Brain pericyte (primary cell): ENCODE data around the gene PAPSS2.
"Not testable (repeated sequence)": the region's sequence is repeated elsewhere in the genome, so short reads cannot be mapped to it uniquely, and the experiment has no call there.

Experiments used
- DNase-seq: peaks from one replicate; pipeline ENCODE4 v3.0.0-alpha.2; 2012; ENCODE audit warnings: low read depth, low spot score

PAPSS2 gene

GRCh38 chr10:87748244-87748643 lies 88.6 kb downstream of the PAPSS2 start:
- DNase-seq, result not testable (repeated sequence)

GRCh38 chr10:87750001-87750671 lies 90.5 kb downstream of the PAPSS2 start:
- DNase-seq, result no peak

GRCh38 chr10:87750817-87751216 lies 91.1 kb downstream of the PAPSS2 start:
- no peak for DNase-seq

- no peak for DNase-seq
Observed at GRCh38 chr10:87751274-87751673, 91.6 kb downstream of the PAPSS2 start.

GRCh38 chr10:87752566-87752965 lies 92.9 kb downstream of the PAPSS2 start:
- DNase-seq, result no peak

GRCh38 chr10:87753995-87754866 lies 94.6 kb downstream of the PAPSS2 start:
- no peak for DNase-seq

- DNase-seq, result no peak
Observed at GRCh38 chr10:87757685-87758084, 98.0 kb downstream of the PAPSS2 start.

GRCh38 chr10:87759551-87759950 lies 99.9 kb downstream of the PAPSS2 start:
- DNase-seq, result no peak

GRCh38 chr10:87760195-87760905 lies 100.7 kb downstream of the PAPSS2 start:
- DNase-seq, result no peak

- DNase-seq, result no peak
Observed at GRCh38 chr10:87761153-87761552, 101.5 kb downstream of the PAPSS2 start.

GRCh38 chr10:87761892-87762291 lies 102.2 kb downstream of the PAPSS2 start:
- DNase-seq, result no peak

GRCh38 chr10:87763086-87763861 lies 103.6 kb downstream of the PAPSS2 start:
- DNase-seq, result no peak

GRCh38 chr10:87764072-87764934 lies 104.6 kb downstream of the PAPSS2 start:
- no peak for DNase-seq

- no peak for DNase-seq
Observed at GRCh38 chr10:87765666-87766376, 106.1 kb downstream of the PAPSS2 start.

GRCh38 chr10:87767253-87767652 lies 107.6 kb downstream of the PAPSS2 start:
- peak; percentile 31 for DNase-seq

- DNase-seq, result no peak
Observed at GRCh38 chr10:87771871-87772500, 112.3 kb downstream of the PAPSS2 start.

GRCh38 chr10:87775766-87776165 lies 116.1 kb downstream of the PAPSS2 start:
- DNase-seq, result no peak

- no peak for DNase-seq
Observed at GRCh38 chr10:87776328-87776727, 116.7 kb downstream of the PAPSS2 start.

GRCh38 chr10:87781545-87781944 lies 121.9 kb downstream of the PAPSS2 start:
- DNase-seq, result no peak
